Central memory CD8-positive, alpha-beta T cell (primary cell): ENCODE results near the gene REX1BD.
"Not testable (repeated sequence)": the region's sequence is repeated elsewhere in the genome, so short reads cannot be mapped to it uniquely, and the experiment has no call there.

ENCODE experiments used
- ATAC-seq: fragments of 150-1000 bp; cut with Tn5 transposase; replicated peaks from 2 replicates; pipeline ENCODE4 v1.10.0; 2022; ENCODE audit warnings: mild to moderate bottlenecking, moderate FRiP score, moderate number of reproducible peaks; ENCODE audit not compliant: poor library complexity, severe bottlenecking; ENCODE audit errors: extremely low read depth
- DNase-seq, 2 donors: peaks; one replicate each; pipeline ENCODE4 v3.0.0; 2021; ENCODE audit warnings: low spot score in 2 of 2
- H3K27ac Mint-ChIP-seq: one replicate; pipeline ENCODE4 v1.8.0; 2022; ENCODE audit warnings: low read depth, mild to moderate bottlenecking, moderate library complexity, mixed read lengths
- H3K27me3 Mint-ChIP-seq: one replicate; pipeline ENCODE4 v1.8.0; 2022; ENCODE audit warnings: mixed read lengths
- H3K36me3 Mint-ChIP-seq: one replicate; pipeline ENCODE4 v1.8.0; 2022; ENCODE audit warnings: mild to moderate bottlenecking, moderate library complexity, mixed read lengths; ENCODE audit not compliant: insufficient read depth
- H3K4me1 Mint-ChIP-seq: one replicate; pipeline ENCODE4 v1.8.0; 2022; ENCODE audit warnings: mixed read lengths
- H3K4me3 Mint-ChIP-seq: one replicate; pipeline ENCODE4 v1.8.0; 2022; ENCODE audit warnings: mild to moderate bottlenecking, moderate library complexity, mixed read lengths
- H3K9me3 Mint-ChIP-seq: one replicate; pipeline ENCODE4 v1.8.0; 2022; ENCODE audit warnings: mixed read lengths

Gene REX1BD

GRCh38 chr19:18587962-18588610, 512 bp upstream of the REX1BD start:
- Mint-ChIP-seq H3K27me3 (no peaks in the 10 kb centered on the region), H3K4me1 (peaks cover 29% of the 10 kb centered on the region), H3K4me3 (peak overlapping the region; percentile 82), H3K9me3 (no peaks in the 10 kb centered on the region), H3K27ac (peak overlapping the region; percentile 67), H3K36me3 (peaks cover 17% of the 10 kb centered on the region)
- DNase-seq (no peak), ATAC-seq (no peak)

DNA sequence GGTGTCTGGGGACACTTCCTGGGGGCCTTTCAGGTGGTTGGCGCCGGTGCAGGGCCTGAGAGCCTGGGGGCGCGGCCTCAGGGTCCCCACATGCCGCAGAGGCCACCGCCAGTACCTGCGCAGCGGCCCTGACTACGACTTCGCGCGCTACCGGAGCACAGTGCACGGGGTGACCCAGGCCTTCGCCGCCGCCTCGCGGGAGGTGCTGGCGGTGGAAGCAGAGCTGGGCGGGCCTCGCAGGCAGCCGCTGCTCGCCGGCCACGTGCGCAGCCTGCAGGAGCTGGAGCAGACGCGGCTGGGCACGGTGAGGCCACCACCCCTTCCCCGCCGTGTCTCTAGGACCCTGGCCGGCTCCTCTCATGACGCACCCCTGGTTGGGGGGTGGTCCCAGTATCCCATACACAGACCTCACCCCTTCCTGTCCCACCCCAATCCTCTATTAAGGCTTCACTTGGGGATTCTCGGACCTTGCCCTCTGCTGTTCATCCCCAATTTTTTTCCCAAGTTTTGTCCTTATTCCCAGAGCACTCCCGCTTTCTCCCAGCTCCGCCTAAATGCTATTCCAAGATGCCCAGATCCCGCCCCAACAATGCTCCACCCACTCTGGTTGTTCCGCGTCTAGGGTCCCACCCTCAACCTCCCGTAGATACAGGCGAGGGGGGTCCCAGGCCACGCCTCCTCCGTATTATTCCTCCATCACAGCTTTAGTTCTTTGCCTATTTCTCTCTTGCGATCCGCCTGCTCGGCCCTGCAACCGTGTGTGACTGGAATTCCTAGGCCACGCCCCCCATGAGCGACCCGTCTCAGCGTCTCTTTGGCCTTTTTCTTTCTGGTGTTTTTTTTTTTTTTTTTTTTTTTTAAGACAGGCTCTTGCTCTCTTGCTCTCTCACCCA, 1.0 kb downstream of the REX1BD start:
- H3K4me1 Mint-ChIP-seq, result peaks cover 32% of the 10 kb centered on the region
- H3K4me3 Mint-ChIP-seq, result peak overlapping the region; percentile 82
- ATAC-seq (peak; percentile 74), DNase-seq (peak in 1 of 2 donors; percentile 60)
- no peaks in the 10 kb centered on the region for H3K27me3 Mint-ChIP-seq
- peaks cover 17% of the 10 kb centered on the region for H3K36me3 Mint-ChIP-seq
- peak overlapping the region; percentile 87 for H3K27ac Mint-ChIP-seq
- no peaks in the 10 kb centered on the region for H3K9me3 Mint-ChIP-seq

DNA sequence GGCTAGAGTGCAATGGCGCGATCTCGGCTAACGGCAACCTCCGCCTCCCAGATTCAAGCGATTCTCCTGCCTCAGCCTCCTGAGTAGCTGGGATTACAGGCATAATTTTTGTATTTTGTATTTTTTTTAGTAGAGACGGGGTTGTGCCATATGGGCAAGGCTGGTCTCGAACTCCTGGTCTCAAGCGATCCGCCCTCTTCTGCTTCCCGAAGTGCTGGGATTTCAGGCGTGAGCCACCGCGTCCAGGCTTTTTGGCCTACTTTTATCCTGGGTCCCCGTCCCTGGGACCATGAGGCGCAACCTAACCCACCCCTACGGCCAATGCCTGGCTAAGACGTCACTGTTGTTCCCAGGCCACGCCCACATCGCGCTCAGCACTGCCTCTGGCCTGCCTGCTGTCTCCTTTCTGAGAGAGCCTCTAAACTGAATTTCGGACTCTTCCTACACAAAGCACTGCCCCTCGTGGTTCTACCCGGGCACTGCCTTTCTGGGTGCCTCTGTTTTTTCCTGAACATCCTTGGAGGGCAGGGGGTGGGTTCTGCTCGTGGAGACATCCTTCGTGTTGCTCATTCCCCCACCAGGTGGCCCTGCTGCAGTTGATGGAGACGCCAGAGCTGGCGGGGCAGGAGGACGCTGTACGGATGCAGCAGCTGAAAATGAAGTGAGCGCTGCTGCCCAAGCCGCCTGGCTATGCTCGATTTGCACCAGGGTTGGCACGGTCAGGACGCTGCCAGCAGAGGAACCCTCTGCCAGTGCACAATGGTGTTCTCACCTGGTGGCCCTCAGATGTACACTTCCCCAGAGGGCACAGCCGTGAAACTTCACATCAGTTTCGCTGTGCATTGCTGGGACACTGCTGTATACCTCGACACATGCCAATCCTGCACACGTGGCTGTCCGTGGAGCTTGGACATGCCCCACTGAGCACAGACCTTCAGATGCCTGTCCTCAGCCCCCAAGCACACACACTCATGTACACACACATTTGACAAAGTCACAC, 2.0 kb downstream of the REX1BD start:
- Mint-ChIP-seq H3K4me1 (peaks cover 31% of the 10 kb centered on the region), H3K9me3 (no peaks in the 10 kb centered on the region), H3K36me3 (peaks cover 17% of the 10 kb centered on the region), H3K27me3 (no peaks in the 10 kb centered on the region), H3K27ac (peak overlapping the region; percentile 87), H3K4me3 (peak overlapping the region; percentile 82)
- ATAC-seq (no peak), DNase-seq (no peak)

DNA sequence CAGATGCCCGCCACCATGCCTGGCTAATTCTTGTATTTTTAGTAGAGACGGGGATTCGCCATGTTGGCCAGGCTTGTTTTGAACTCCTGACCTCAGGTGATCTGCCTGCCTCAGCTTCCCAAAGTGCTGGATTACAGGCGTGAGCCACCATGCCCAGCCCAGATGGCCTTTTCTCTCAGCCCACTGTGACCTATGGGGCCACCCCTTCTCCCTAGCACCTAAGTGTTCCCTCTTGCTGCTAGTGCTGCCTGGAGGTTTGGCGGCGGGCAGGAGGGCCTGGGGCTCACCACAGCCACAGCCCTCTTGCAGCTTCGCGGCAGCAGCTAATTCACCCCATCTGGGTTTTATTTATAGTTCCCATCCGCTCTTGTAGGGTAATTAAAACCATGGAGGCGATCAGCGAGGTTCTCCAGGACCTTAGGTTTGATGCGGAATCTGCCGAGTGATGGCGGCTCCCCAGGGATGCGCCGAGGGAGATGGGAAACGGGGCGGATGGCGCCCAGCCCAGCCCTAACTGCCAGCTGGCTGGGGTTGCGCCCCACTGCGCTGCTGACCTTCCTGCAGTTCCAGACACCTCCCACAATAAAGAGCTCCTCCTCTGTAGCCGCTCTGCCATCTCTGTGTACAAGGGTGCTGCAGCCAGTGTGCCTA, 3.3 kb downstream of the REX1BD start:
- DNase-seq, result no peak
- peaks cover 17% of the 10 kb centered on the region for H3K36me3 Mint-ChIP-seq
- H3K27me3 Mint-ChIP-seq, result no peaks in the 10 kb centered on the region
- H3K27ac Mint-ChIP-seq, result peak overlapping the region; percentile 65
- no peaks in the 10 kb centered on the region for H3K9me3 Mint-ChIP-seq
- ATAC-seq, result no peak
- no peak overlapping the region for H3K4me3 Mint-ChIP-seq
- H3K4me1 Mint-ChIP-seq, result peaks cover 32% of the 10 kb centered on the region

DNA sequence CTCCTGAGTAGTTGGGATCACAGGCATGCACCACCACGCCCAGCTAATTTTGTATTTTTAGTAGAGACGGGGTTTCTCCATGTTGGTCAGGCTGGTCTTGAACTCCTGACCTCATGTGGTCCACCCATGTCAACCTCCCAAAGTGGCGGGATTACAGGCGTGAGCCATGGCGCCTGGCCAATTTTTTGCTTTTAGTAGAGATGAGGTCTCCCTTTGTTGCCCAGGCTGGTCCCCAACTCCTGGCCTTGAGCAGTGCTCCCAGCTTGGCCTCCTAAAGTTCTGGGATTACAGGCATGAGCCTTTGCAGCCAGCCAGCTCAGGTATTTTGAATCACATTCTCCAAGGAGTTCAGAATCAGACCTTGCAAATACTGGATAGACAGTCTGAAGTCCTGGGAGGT, 4.1 kb downstream of the REX1BD start:
- ATAC-seq, H3K27ac Mint-ChIP-seq, H3K9me3 Mint-ChIP-seq, H3K4me3 Mint-ChIP-seq, H3K27me3 Mint-ChIP-seq, DNase-seq: not testable (repeated sequence)
- Mint-ChIP-seq H3K36me3 (peaks cover 17% of the 10 kb centered on the region), H3K4me1 (peaks cover 31% of the 10 kb centered on the region)

GRCh38 chr19:18593367-18594095, 4.9 kb downstream of the REX1BD start:
- Mint-ChIP-seq H3K4me1 (peaks cover 23% of the 10 kb centered on the region), H3K9me3 (no peaks in the 10 kb centered on the region), H3K27me3 (no peaks in the 10 kb centered on the region)

DNA sequence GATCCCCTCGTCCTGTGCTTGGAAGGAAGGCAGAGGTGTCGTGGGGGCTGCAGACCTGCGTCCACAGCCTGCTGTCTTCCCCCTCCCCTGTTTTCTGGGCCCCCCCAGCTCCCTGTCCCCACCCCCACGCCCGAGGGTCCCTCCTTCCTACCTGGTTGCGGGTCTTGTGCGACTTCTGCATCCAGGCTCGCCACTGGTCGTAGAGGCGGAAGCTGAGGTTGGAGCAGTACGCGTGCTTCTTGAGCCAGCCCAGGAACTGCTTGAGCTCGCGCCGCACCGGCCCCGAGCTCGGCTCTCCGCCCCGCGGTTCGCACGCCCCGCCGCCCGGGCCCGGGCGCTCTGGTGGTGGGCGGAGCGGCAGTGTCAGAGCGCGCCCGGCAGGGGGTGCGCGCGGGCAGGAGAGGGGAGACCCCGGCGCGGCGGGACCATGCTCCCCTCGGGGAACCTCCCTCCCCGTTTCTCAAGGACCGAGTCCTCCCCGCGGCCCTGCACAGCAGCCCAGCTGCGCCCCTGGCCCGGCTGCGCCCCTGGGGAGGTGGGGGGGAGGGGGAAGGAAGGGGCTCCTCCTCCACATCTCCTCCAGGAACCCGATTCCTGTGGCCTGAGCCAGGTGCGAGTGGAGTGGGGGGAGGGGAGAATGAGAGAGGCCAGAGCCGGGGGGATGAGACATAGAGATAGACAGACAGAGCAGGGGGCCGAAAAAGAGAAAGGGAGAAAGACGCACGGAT, 5.7 kb downstream of the REX1BD start:
- DNase-seq (peak; percentile 58 to 60), ATAC-seq (peak; percentile 50)
- no peaks in the 10 kb centered on the region for H3K9me3 Mint-ChIP-seq
- no peak overlapping the region for H3K27ac Mint-ChIP-seq
- H3K27me3 Mint-ChIP-seq, result no peaks in the 10 kb centered on the region
- H3K4me3 Mint-ChIP-seq, result peak overlapping the region; percentile 75
- peaks cover 13% of the 10 kb centered on the region for H3K36me3 Mint-ChIP-seq
- H3K4me1 Mint-ChIP-seq, result peaks cover 23% of the 10 kb centered on the region

More at GRCh38 chr19:18593367-18594095, 4.9 kb downstream of the REX1BD start:
- DNase-seq (no peak), ATAC-seq (no peak)
- no peak overlapping the region for H3K27ac Mint-ChIP-seq
- H3K36me3 Mint-ChIP-seq, result peaks cover 17% of the 10 kb centered on the region
- peak overlapping the region; percentile 75 for H3K4me3 Mint-ChIP-seq

- H3K9me3 Mint-ChIP-seq, result no peaks in the 10 kb centered on the region
- H3K36me3 Mint-ChIP-seq, result peaks cover 12% of the 10 kb centered on the region
- H3K27me3 Mint-ChIP-seq, result no peaks in the 10 kb centered on the region
- peaks cover 18% of the 10 kb centered on the region for H3K4me1 Mint-ChIP-seq
- H3K27ac Mint-ChIP-seq, result no peak overlapping the region
- ATAC-seq, result no peak
- H3K4me3 Mint-ChIP-seq, result peak overlapping the region; percentile 75
- DNase-seq, result no peak
Measured at GRCh38 chr19:18594824-18595373, 6.3 kb downstream of the REX1BD start.

DNA sequence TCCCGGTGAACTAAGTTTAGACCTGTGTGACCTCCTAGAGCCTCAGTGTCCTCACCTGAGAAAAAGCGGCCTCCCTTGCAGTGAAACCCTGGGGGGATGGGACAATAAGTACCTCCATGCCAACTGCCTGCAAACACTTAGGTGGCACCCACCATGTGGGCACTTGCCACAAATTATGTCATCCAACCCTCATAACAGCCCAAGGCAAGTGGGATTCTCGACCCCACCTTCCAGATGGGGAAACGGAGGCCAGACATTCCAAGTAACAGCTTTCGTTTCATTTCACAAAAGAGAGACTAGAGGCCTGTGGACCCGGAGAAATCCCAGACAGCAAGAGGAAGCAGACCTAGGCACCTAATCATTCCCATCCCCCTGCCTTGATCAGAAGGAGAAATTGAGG, 6.9 kb downstream of the REX1BD start:
- Mint-ChIP-seq H3K36me3 (peaks cover 10% of the 10 kb centered on the region), H3K27me3 (no peaks in the 10 kb centered on the region), H3K4me1 (peaks cover 14% of the 10 kb centered on the region), H3K27ac (no peak overlapping the region), H3K4me3 (peak overlapping the region; percentile 75), H3K9me3 (no peaks in the 10 kb centered on the region)
- DNase-seq (no peak), ATAC-seq (no peak)

- Mint-ChIP-seq H3K27me3 (peaks cover 5% of the 10 kb centered on the region), H3K27ac (no peak overlapping the region)
- no peak for ATAC-seq
Measured at GRCh38 chr19:18596752-18597157, 8.2 kb downstream of the REX1BD start.

More at GRCh38 chr19:18596752-18597157, 8.2 kb downstream of the REX1BD start:
- Mint-ChIP-seq H3K4me3 (no peak overlapping the region), H3K4me1 (peaks cover 10% of the 10 kb centered on the region), H3K9me3 (no peaks in the 10 kb centered on the region), H3K36me3 (peaks cover 5% of the 10 kb centered on the region)
- no peak for DNase-seq
